HepG2 (cell line): ENCODE results near the gene NVL. TPM values are rescaled to one million over a fixed set of nuclear protein-coding genes. Genes with fewer than 3 reads are reported as not detected.

Experiments used
- ATAC-seq: fragments of 200-7000 bp; cut with Tn5 transposase; 3 replicates; pipeline ENCODE4 v1.9.1; 2020; ENCODE audit warnings: mild to moderate bottlenecking, moderate library complexity
- Bru-seq: library from RNA; stranded (reverse); fragments of 400-500 nt; gene quantifications from one replicate; lab custom pipeline; 2021; lab: Mats Ljungman, UMichigan
- BruChase-seq, 2 experiments: library from RNA; stranded (reverse); fragments of 400-500 nt; gene quantifications; one replicate each; lab custom pipeline; 2021; lab: Mats Ljungman, UMichigan
- BruUV-seq: library from RNA; stranded (reverse); fragments of 400-500 nt; replicated peaks from 2 replicates; lab custom pipeline; 2021; lab: Mats Ljungman, UMichigan
- CTCF ChIA-PET: fragments of 300-600 bp; formaldehyde crosslinking; extraction: SDS; loops from one replicate; lab custom pipeline; 2021; ENCODE audit warnings: low total read pairs, inconsistent platforms, low intra/inter-chr PET ratio; lab: Yijun Ruan, JAX
- POLR2A ChIA-PET: fragments of 350-600 bp; sonication (Branson Sonifier 250); formaldehyde crosslinking; loops from one replicate; lab custom pipeline; 2020; ENCODE audit warnings: antibody characterized with exemption, inconsistent platforms; lab: Yijun Ruan, JAX
- DNase-seq: peaks from one replicate; pipeline ENCODE4 v3.0.0-alpha.2; 2015; ENCODE audit warnings: low spot score
- FAIRE-seq: peaks from 3 replicates; lab custom pipeline; 2011; peaks lifted over from hg19 to GRCh38; lab: Jason Lieb, UNC
- H2AFZ ChIP-seq: one replicate; pipeline ENCODE4 v1.6.1; 2011; ENCODE audit warnings: low read length, inconsistent platforms
- H3K27ac ChIP-seq: fragments of 300-600 bp; 3 replicates; pipeline ENCODE4 v1.8.0; 2011; ENCODE audit warnings: mixed run types, mild to moderate bottlenecking, mixed read lengths, low read length, inconsistent platforms; ENCODE audit not compliant: insufficient read depth; ENCODE audit errors: extremely low read length
- H3K27me3 ChIP-seq, 2 experiments: fragments of 200-600 bp in 1 of 2; 2 replicates in 1 of 2; 3 replicates in 1 of 2; pipeline versions ENCODE4 v1.6.0 to v1.8.0; 2011; ENCODE audit warnings: low read length in 2 of 2, mild to moderate bottlenecking in 2 of 2, moderate library complexity in 2 of 2, inconsistent platforms in 1 of 2; ENCODE audit not compliant: insufficient read depth in 2 of 2, control insufficient read depth in 1 of 2
- H3K36me3 ChIP-seq, 2 experiments: fragments of 200-600 bp in 1 of 2; replicated peaks in 1 of 2; 2 replicates in 1 of 2; 3 replicates in 1 of 2; pipeline versions ENCODE4 v1.5.1 to v1.8.0; 2011; ENCODE audit warnings: low read length in 2 of 2, inconsistent platforms in 1 of 2; ENCODE audit not compliant: insufficient read depth in 2 of 2, control insufficient read depth in 1 of 2
- H3K4me1 ChIP-seq: 2 replicates; pipeline ENCODE4 v1.5.1; 2012; ENCODE audit warnings: low read length, inconsistent platforms; ENCODE audit not compliant: insufficient read depth
- H3K4me2 ChIP-seq: 2 replicates; pipeline ENCODE4 v1.6.0; 2011; ENCODE audit warnings: low read depth, low read length, inconsistent platforms
- H3K4me3 ChIP-seq, 3 experiments: fragments of 200-600 bp in 1 of 3; sonication (generic), shearing (Covaris generic) in 1 of 3; replicated peaks in 1 of 3; 2 replicates each; pipeline ENCODE4 v1.5.1; 2011 to 2016; ENCODE audit warnings: low read length in 3 of 3, inconsistent platforms in 2 of 3, low read depth in 2 of 3, mild to moderate bottlenecking in 2 of 3, control low read depth in 1 of 3, mixed read lengths in 1 of 3; ENCODE audit not compliant: insufficient read depth in 1 of 3
- H3K79me2 ChIP-seq: one replicate; pipeline ENCODE4 v1.6.1; 2011; ENCODE audit warnings: low read length, inconsistent platforms; ENCODE audit not compliant: insufficient read depth
- H3K9ac ChIP-seq: 2 replicates; pipeline ENCODE4 v1.6.0; 2011; ENCODE audit warnings: mild to moderate bottlenecking, low read depth, low read length, inconsistent platforms; ENCODE audit not compliant: insufficient read depth
- H3K9me3 ChIP-seq: 2 replicates; pipeline ENCODE4 v1.5.1; 2012; ENCODE audit warnings: mild to moderate bottlenecking, low read length
- H4K20me1 ChIP-seq: 2 replicates; pipeline ENCODE4 v1.6.0; 2011; ENCODE audit warnings: inconsistent platforms, mild to moderate bottlenecking, low read length, moderate library complexity; ENCODE audit not compliant: insufficient read depth
- AKNA ChIP-seq: sonication (generic); formaldehyde crosslinking; IDR thresholded peaks from 2 replicates; pipeline ENCODE4 v1.4.0; 2020; ENCODE audit warnings: missing genetic modification reagents, borderline replicate concordance
- MEIS2 ChIP-seq: sonication (generic); formaldehyde crosslinking; IDR thresholded peaks from 2 replicates; pipeline ENCODE4 v1.9.0; 2021; ENCODE audit warnings: mild to moderate bottlenecking, missing genetic modification reagents
- ONECUT2 ChIP-seq: sonication (generic); formaldehyde crosslinking; IDR thresholded peaks from 2 replicates; pipeline ENCODE4 v1.4.0; 2020; ENCODE audit warnings: missing genetic modification reagents
- PTBP1 ChIP-seq: fragments of 200-400 bp; formaldehyde crosslinking; IDR thresholded peaks from 2 replicates; pipeline ENCODE4 v1.6.1; 2018; ENCODE audit warnings: low read length, low read depth; ENCODE audit not compliant: poor library complexity, severe bottlenecking
- TFE3 ChIP-seq: IDR thresholded peaks from 2 replicates; pipeline ENCODE4 v1.6.1; 2016
- ZNF44 ChIP-seq: sonication (generic); formaldehyde crosslinking; IDR thresholded peaks from 2 replicates; pipeline ENCODE4 v1.5.1; 2020; ENCODE audit warnings: mild to moderate bottlenecking, missing genetic modification reagents
- WGBS: methylation state at CpG from one replicate; pipeline ENCODE4 v1.1.6; 2017; ENCODE audit warnings: low lambda C conversion rate; 5-methylcytosine and 5-hydroxymethylcytosine counted together
- in situ Hi-C: cut with HindIII; loops from 2 replicates; pipeline ENCODE4 v1.10.0; 2017; ENCODE audit warnings: low pct_unique_long_range_greater_than_20kb; ENCODE audit not compliant: extremely low pct_ligation_motif_present
- intact Hi-C: fragments of 100-400 bp; cut with micrococcal nuclease; formaldehyde crosslinking; loops from one replicate; pipeline ENCODE4 v1.10.0; 2022; ENCODE audit not compliant: unreplicated experiment
- long read RNA-seq, 2 experiments: library from RNA in 1 of 2; library from polyadenylated mRNA in 1 of 2; stranded (forward) in 1 of 2; unstranded in 1 of 2; transcript quantifications; one replicate each; pipeline ENCODE4 v2.0.0, GENCODE V29; 2019 to 2022
- polyA minus RNA-seq, 3 experiments: library from RNA; depleted of rRNA, polyadenylated mRNA; stranded (reverse); fragments of >200 nt; gene quantifications; 2 replicates each; pipeline ENCODE4 v1.2.3, GENCODE V29; 2011; ENCODE audit warnings: low replicate concordance in 1 of 3
- polyA plus RNA-seq, 8 experiments: library from polyadenylated mRNA; depleted of rRNA in 3 of 8; stranded (reverse) in 7 of 8; unstranded in 1 of 8; fragments of >200 nt; fragmentation: Illumina TruSeq in 4 of 8; extraction: Trizol in 4 of 8; gene quantifications; 2 replicates each; pipeline versions ENCODE4 v1.2.1 to v1.2.3, GENCODE V29; 2011 to 2016; ENCODE audit warnings: low read depth in 4 of 8, missing spikeins in 1 of 8, mixed read lengths in 1 of 8; ENCODE audit not compliant: insufficient read depth in 1 of 8
- total RNA-seq, 5 experiments: library from RNA; depleted of rRNA; stranded (reverse); fragments of >200 nt; fragmentation: Illumina TruSeq; extraction: Trizol; gene quantifications; 2 replicates each; pipeline ENCODE4 v1.2.3, GENCODE V29; 2016; ENCODE audit warnings: low read depth in 1 of 5
- TF ChIP-seq, protein P1 (sequence below): IDR thresholded peaks from 2 replicates; pipeline ENCODE4 v1.6.1; 2016; ENCODE audit warnings: mild to moderate bottlenecking, missing biosample characterization, missing genetic modification reagents
- TF ChIP-seq, protein P2 (sequence below): sonication (generic); IDR thresholded peaks from 2 replicates; pipeline ENCODE4 v1.6.1; 2016; ENCODE audit warnings: low read depth, borderline replicate concordance

NVL gene
- 18.2 and 21.0 TPM in 2 replicates for total RNA-seq (2016; rRNA removed; fragmentation: Illumina TruSeq; extraction: Trizol)
- total RNA-seq (2016; cell fraction: cytosol; rRNA removed; fragmentation: Illumina TruSeq; extraction: Trizol; ENCODE audit: low read depth), result 7.4 and 8.8 TPM in 2 replicates
- 21.2 and 22.7 TPM in 2 replicates for total RNA-seq (2016; cell fraction: insoluble cytoplasmic fraction; rRNA removed; fragmentation: Illumina TruSeq; extraction: Trizol)
- 10.7 and 11.3 TPM in 2 replicates for total RNA-seq (2016; cell fraction: membrane; rRNA removed; fragmentation: Illumina TruSeq; extraction: Trizol)
- total RNA-seq (2016; cell fraction: nucleus; rRNA removed; fragmentation: Illumina TruSeq; extraction: Trizol), result 35.2 and 36.4 TPM in 2 replicates
- 7.6 and 8.3 TPM in 2 replicates for polyA plus RNA-seq (2011; rRNA removed)
- 4.7 and 6.7 TPM in 2 replicates for polyA plus RNA-seq (2011; cell fraction: cytosol; rRNA removed)
- polyA plus RNA-seq (2011; cell fraction: nucleus; rRNA removed), result 7.7 and 8.8 TPM in 2 replicates
- polyA plus RNA-seq (2012), result 8.4 and 8.9 TPM in 2 replicates
- polyA plus RNA-seq (2016; cell fraction: cytosol; fragmentation: Illumina TruSeq; extraction: Trizol; ENCODE audit: low read depth), result 4.2 and 5.2 TPM in 2 replicates
- 17.3 and 18.5 TPM in 2 replicates for polyA plus RNA-seq (2016; cell fraction: insoluble cytoplasmic fraction; fragmentation: Illumina TruSeq; extraction: Trizol; ENCODE audit: low read depth)
- 6.9 and 8.0 TPM in 2 replicates for polyA plus RNA-seq (2016; cell fraction: membrane; fragmentation: Illumina TruSeq; extraction: Trizol; ENCODE audit: low read depth)
- polyA plus RNA-seq (2016; cell fraction: nucleus; fragmentation: Illumina TruSeq; extraction: Trizol; ENCODE audit: insufficient read depth, low read depth), result 24.4 and 33.8 TPM in 2 replicates
- 7.1 and 34.1 TPM in 2 replicates for polyA minus RNA-seq (2011; rRNA and poly(A)+ RNA removed; ENCODE audit: low replicate concordance)
- 6.9 and 7.8 TPM in 2 replicates for polyA minus RNA-seq (2011; cell fraction: cytosol; rRNA and poly(A)+ RNA removed)
- polyA minus RNA-seq (2011; cell fraction: nucleus; rRNA and poly(A)+ RNA removed), result 32.3 and 38.8 TPM in 2 replicates
- Bru-seq, nascent RNA, result percentile 62 among the genes with signal in this experiment
- percentile 62 among the genes with signal in this experiment for BruChase-seq, experiment 1, labeled RNA remaining after a 6-hour chase
- BruChase-seq, experiment 2, labeled RNA remaining after a 2-hour chase, result percentile 61 among the genes with signal in this experiment
- long read RNA-seq, experiment 1, partial matches to known transcripts, result 7 of 14 reads
- long read RNA-seq, experiment 1, other reads (novel, unspliced or antisense), result 3 of 14 reads
- long read RNA-seq, experiment 2, partial matches to known transcripts, result 3 of 17 reads
- long read RNA-seq, experiment 2, other reads (novel, unspliced or antisense), result 8 of 17 reads

- Histone ChIP-seq H3K79me2 (peaks cover 38% of the 10 kb centered on the region), H3K27ac (peak within 1 kb of the TSS; percentile 93), H3K4me2 (peak within 1 kb of the TSS; percentile 80), H2AFZ (peak within 1 kb of the TSS; percentile 99), H3K36me3 (no peaks in the 10 kb centered on the region), H3K9me3 (no peaks in the 10 kb centered on the region), H3K4me3 (peak within 1 kb of the TSS; percentile 76 to 94 (median 81)), H3K27me3 (no peaks in the 10 kb centered on the region; a peak in 1 of 5 replicates), H3K9ac (peak within 1 kb of the TSS; percentile 91), H4K20me1 (no peaks in the 10 kb centered on the region), H3K4me1 (peaks cover 15% of the 10 kb centered on the region)
- CTCF ChIA-PET, result no interaction called here
- in situ Hi-C loops (loop anchor here (5.0 kb wide), 1 partner anchor 213 kb away; no protein-coding TSS in a partner anchor), intact Hi-C loops (loop anchor here (10.0 kb wide), 2 partner anchors 65 to 485 kb away; partner anchors contain the start of gene TP53BP2)
- WGBS, result 0% methylated on average over 28 of the region's 52 CpGs
- ATAC-seq (peak; percentile 97), DNase-seq (peak; percentile 82), FAIRE-seq (peak; percentile 51)
- POLR2A ChIA-PET, result interaction anchor here (0.9 to 1.4 kb wide), 4 partner anchors 8 to 213 kb away, joined by 3 to 9 read pairs (median 5); no protein-coding TSS in a partner anchor
- no TSS peak for BruUV-seq
- TF ChIP-seq AKNA (CRISPR knock-in tag), result no peak
- TF ChIP-seq ONECUT2 (CRISPR knock-in tag), result no peak
- TF ChIP-seq, protein P1, sequence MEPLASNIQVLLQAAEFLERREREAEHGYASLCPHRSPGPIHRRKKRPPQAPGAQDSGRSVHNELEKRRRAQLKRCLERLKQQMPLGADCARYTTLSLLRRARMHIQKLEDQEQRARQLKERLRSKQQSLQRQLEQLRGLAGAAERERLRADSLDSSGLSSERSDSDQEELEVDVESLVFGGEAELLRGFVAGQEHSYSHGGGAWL (CRISPR knock-in tag), result no peak
- TF ChIP-seq, protein P2, sequence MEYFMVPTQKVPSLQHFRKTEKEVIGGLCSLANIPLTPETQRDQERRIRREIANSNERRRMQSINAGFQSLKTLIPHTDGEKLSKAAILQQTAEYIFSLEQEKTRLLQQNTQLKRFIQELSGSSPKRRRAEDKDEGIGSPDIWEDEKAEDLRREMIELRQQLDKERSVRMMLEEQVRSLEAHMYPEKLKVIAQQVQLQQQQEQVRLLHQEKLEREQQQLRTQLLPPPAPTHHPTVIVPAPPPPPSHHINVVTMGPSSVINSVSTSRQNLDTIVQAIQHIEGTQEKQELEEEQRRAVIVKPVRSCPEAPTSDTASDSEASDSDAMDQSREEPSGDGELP, result no peak; the same call in 1 of the 2 replicates
- TF ChIP-seq ZNF44, result peak; percentile 23; the same call in 1 of the 2 replicates
- TF ChIP-seq MEIS2 (CRISPR knock-in tag), result peak; percentile 47; the same call in 1 of the 2 replicates
- peak; percentile 61 for TF ChIP-seq PTBP1
- no peak for TF ChIP-seq TFE3 (CRISPR knock-in tag)
Observed at GRCh38 chr1:224329842-224330753, at the start of gene NVL. TSS of gene NVL (minus strand) at chr1:224330172. CDS start at chr1:224330127, 45 bp downstream.
